Spleen (tissue), 11 donors: ENCODE results near the gene ASB6. TPM values are rescaled to one million over a fixed set of nuclear protein-coding genes. Genes with fewer than 3 reads are reported as not detected.

Experiments
- DNase-seq: peaks from one replicate; pipeline ENCODE4 v3.0.0-alpha.2; 2020
- H3K27ac ChIP-seq, 8 donors: fragments of 200-600 bp; sonication (generic) in 7 of 8; 1 replicate in 4 of 8; 2 replicates in 4 of 8; pipeline versions ENCODE4 v1.5.0 to v1.8.0; 2016 to 2021; ENCODE audit warnings: inconsistent platforms in 4 of 8, mild to moderate bottlenecking in 4 of 8, moderate library complexity in 1 of 8
- H3K27me3 ChIP-seq, 7 donors: fragments of 200-600 bp; sonication (generic) in 6 of 7; replicated peaks in 1 of 7; 1 replicate in 4 of 7; 2 replicates in 3 of 7; pipeline versions ENCODE4 v1.5.0 to v1.8.0; 2016 to 2021; ENCODE audit warnings: inconsistent platforms in 3 of 7, mild to moderate bottlenecking in 1 of 7
- H3K36me3 ChIP-seq, 6 donors: fragments of 200-600 bp; sonication (generic) in 5 of 6; 1 replicate in 4 of 6; 2 replicates in 2 of 6; pipeline versions ENCODE4 v1.5.0 to v1.8.0; 2016 to 2021; ENCODE audit warnings: inconsistent platforms in 2 of 6
- H3K4me1 ChIP-seq, 6 donors: fragments of 200-600 bp; sonication (generic) in 5 of 6; 1 replicate in 3 of 6; 2 replicates in 3 of 6; pipeline versions ENCODE4 v1.5.0 to v1.8.0; 2016 to 2021; ENCODE audit warnings: inconsistent platforms in 3 of 6
- H3K4me3 ChIP-seq, 8 donors: fragments of 200-600 bp; sonication (generic) in 7 of 8; 1 replicate in 4 of 8; 2 replicates in 4 of 8; pipeline versions ENCODE4 v1.5.0 to v1.8.0; 2016 to 2021; ENCODE audit warnings: inconsistent platforms in 4 of 8, mild to moderate bottlenecking in 4 of 8, moderate library complexity in 2 of 8
- H3K9me3 ChIP-seq, 8 donors: fragments of 200-600 bp; sonication (generic) in 7 of 8; 1 replicate in 4 of 8; 2 replicates in 4 of 8; pipeline versions ENCODE4 v1.5.0 to v1.8.0; 2016 to 2021; ENCODE audit warnings: inconsistent platforms in 4 of 8
- CTCF ChIP-seq, 11 experiments: fragments of 200-600 bp in 7 of 11; fragments of 450-650 bp in 4 of 11; sonication (generic) in 4 of 11; IDR thresholded peaks in 8 of 11; conservative IDR thresholded peaks in 3 of 11; 1 replicate in 7 of 11; 2 replicates in 4 of 11; pipeline versions ENCODE4 v1.4.0 to v1.8.0; 2016 to 2021; ENCODE audit warnings: antibody characterized with exemption in 11 of 11, inconsistent platforms in 4 of 11, mild to moderate bottlenecking in 1 of 11
- POLR2A ChIP-seq, 3 donors: fragments of 450-650 bp; IDR thresholded peaks; one replicate each; pipeline ENCODE4 v1.5.1; 2017; ENCODE audit warnings: antibody characterized with exemption in 3 of 3, mild to moderate bottlenecking in 1 of 3
- POLR2AphosphoS5 ChIP-seq, 3 donors: sonication (generic); formaldehyde crosslinking; IDR thresholded peaks; one replicate each; pipeline ENCODE4 v1.5.1; 2017; ENCODE audit warnings: antibody characterized with exemption in 3 of 3
- WGBS, 5 donors: extraction: QIAGEN DNeasy Blood & Tissue Kit in 3 of 5; methylation state at CpG; one replicate each; pipeline versions ENCODE4 v1.1.5 to v1.1.7; 2013 to 2018; 5-methylcytosine and 5-hydroxymethylcytosine counted together
- intact Hi-C: fragments of 100-400 bp; cut with DNase I; formaldehyde crosslinking; loops from one replicate; pipeline ENCODE4 v1.15.0; 2023; ENCODE audit warnings: low total_unique reads
- polyA plus RNA-seq, 3 donors: library from polyadenylated mRNA; stranded (reverse); fragments of 200-250 nt; gene quantifications; one replicate each; pipeline ENCODE4 v1.2.1, GENCODE V29; 2013
- total RNA-seq, 7 donors: library from RNA; depleted of rRNA in 3 of 7; stranded (reverse); fragments of >200 nt in 3 of 7; fragmentation: NEBNext Ultra II Directional in 4 of 7; extraction: Animal tissue kit (Norgen Biotek cat#: 25700) in 4 of 7; gene quantifications; one replicate each; pipeline versions ENCODE4 v1.1.0 to v1.2.1, GENCODE V29; 2016 to 2021
- donor health status: healthy with polysubstance abuse.
- donor health status: DM: no; HTN: no; CAD: no; lungs with moderate emphysema.
- donor health status: DM: no; HTN: no; CAD: no.
- donor health status: Bipolar disorder and iron deficiency.
- donor health status: healthy.
- donor health status: DM: no; HTN: no; CAD: no.
- donor health status: DM: yes; HTN: yes; CAD: no.

Gene ASB6
- total and polyA plus RNA-seq, 10 donors, result 11.5 to 30.8 (median 21.3) TPM

GRCh38 chr9:129591916-129592315 is 50.0 kb downstream of the ASB6 start:
- peaks cover 0 to 32% (median 16%) of the 10 kb centered on the region in 6 donors for H3K4me1 ChIP-seq
- TF ChIP-seq POLR2AphosphoS5 (IDR thresholded peaks at IDR 0.05) (no peak), POLR2A (IDR thresholded peaks at IDR 0.05) (no peak), CTCF (IDR thresholded peaks at IDR 0.05 in 8 of 11, conservative IDR thresholded peaks at IDR 0.05 in 3 of 11) (no peak)
- intact Hi-C loops, result no loop called here
- no peak overlapping the region for H3K4me3 ChIP-seq
- no peaks in the 10 kb centered on the region for H3K36me3 ChIP-seq
- no peak for DNase-seq
- no peak overlapping the region for H3K27ac ChIP-seq
- H3K9me3 ChIP-seq, result no peaks in the 10 kb centered on the region
- WGBS, 5 donors, result 73 to 90% (median 86%) methylated on average over 5 of the region's 5 CpGs
- peaks cover 0 to 13% (median 3%) of the 10 kb centered on the region in 7 donors for H3K27me3 ChIP-seq

GRCh38 chr9:129590466-129590865 is 51.5 kb downstream of the ASB6 start:
- Histone ChIP-seq H3K27ac (no peak overlapping the region), H3K36me3 (no peaks in the 10 kb centered on the region), H3K27me3 (peaks cover 0 to 5% (median 0%) of the 10 kb centered on the region in 7 donors), H3K9me3 (no peaks in the 10 kb centered on the region), H3K4me3 (no peak overlapping the region), H3K4me1 (peaks cover 0 to 26% (median 5%) of the 10 kb centered on the region in 6 donors)
- no peak for TF ChIP-seq POLR2AphosphoS5 (IDR thresholded peaks at IDR 0.05)
- TF ChIP-seq CTCF (IDR thresholded peaks at IDR 0.05 in 8 of 11, conservative IDR thresholded peaks at IDR 0.05 in 3 of 11), result no peak
- TF ChIP-seq POLR2A (IDR thresholded peaks at IDR 0.05), result no peak
- 84 to 95% (median 87%) methylated on average over 6 of the region's 6 CpGs for WGBS, 5 donors
- DNase-seq, result no peak
- intact Hi-C loops, result no loop called here

GRCh38 chr9:129587487-129588262 is 54.3 kb downstream of the ASB6 start:
- no peak for TF ChIP-seq CTCF (IDR thresholded peaks at IDR 0.05 in 8 of 11, conservative IDR thresholded peaks at IDR 0.05 in 3 of 11)
- no peak for TF ChIP-seq POLR2AphosphoS5 (IDR thresholded peaks at IDR 0.05)
- TF ChIP-seq POLR2A (IDR thresholded peaks at IDR 0.05), result no peak
- Histone ChIP-seq H3K27me3 (no peaks in the 10 kb centered on the region), H3K27ac (peak overlapping the region in 1 of 8 donors; percentile 33), H3K36me3 (no peaks in the 10 kb centered on the region), H3K4me3 (no peak overlapping the region), H3K9me3 (no peaks in the 10 kb centered on the region), H3K4me1 (peaks cover 0 to 22% (median 5%) of the 10 kb centered on the region in 6 donors)
- WGBS, 5 donors, result 81 to 88% (median 82%) methylated on average over 23 of the region's 23 CpGs
- DNase-seq, result no peak
- intact Hi-C loops, result no loop called here

GRCh38 chr9:129586685-129587084 is 55.3 kb downstream of the ASB6 start:
- intact Hi-C loops, result no loop called here
- no peak for TF ChIP-seq POLR2AphosphoS5 (IDR thresholded peaks at IDR 0.05)
- TF ChIP-seq POLR2A (IDR thresholded peaks at IDR 0.05), result no peak
- no peak for TF ChIP-seq CTCF (IDR thresholded peaks at IDR 0.05 in 8 of 11, conservative IDR thresholded peaks at IDR 0.05 in 3 of 11)
- no peak for DNase-seq
- WGBS, 5 donors, result 35 to 64% (median 47%) methylated on average over 8 of the region's 8 CpGs
- Histone ChIP-seq H3K4me1 (peaks cover 0 to 22% (median 5%) of the 10 kb centered on the region in 6 donors), H3K27me3 (no peaks in the 10 kb centered on the region), H3K27ac (peak overlapping the region in 2 of 8 donors; percentile 11 to 33), H3K36me3 (no peaks in the 10 kb centered on the region), H3K9me3 (no peaks in the 10 kb centered on the region), H3K4me3 (no peak overlapping the region)
